SU-DHL-6 (cell line): ENCODE data around the gene SOS1.

Experiments used
- H2AFZ ChIP-seq: fragments of 200-600 bp; sonication (generic); 2 replicates; pipeline ENCODE4 v1.6.1; 2014; ENCODE audit warnings: low read depth, mild to moderate bottlenecking, moderate library complexity, mixed read lengths, antibody characterized with exemption, low read length; ENCODE audit not compliant: severe bottlenecking
- H3F3A ChIP-seq: fragments of 200-600 bp; shearing (Covaris generic); 2 replicates; pipeline ENCODE4 v1.6.0; 2016; ENCODE audit warnings: antibody characterized with exemption, mild to moderate bottlenecking; ENCODE audit not compliant: insufficient read depth
- H3K27ac ChIP-seq: fragments of 200-600 bp; sonication (generic); 2 replicates; pipeline ENCODE4 v1.5.1; 2016; ENCODE audit warnings: low read depth, mild to moderate bottlenecking, low read length, moderate library complexity, mixed read lengths
- H3K27me3 ChIP-seq: fragments of 200-600 bp; sonication (generic), shearing (Covaris generic); 2 replicates; pipeline ENCODE4 v1.6.0; 2014; ENCODE audit warnings: mild to moderate bottlenecking, low read length
- H3K36me3 ChIP-seq: fragments of 200-600 bp; sonication (generic); 2 replicates; pipeline ENCODE4 v1.6.1; 2014; ENCODE audit warnings: mild to moderate bottlenecking, low read length, mixed read lengths
- H3K4me2 ChIP-seq: fragments of 300-600, 200-600 bp; shearing (Covaris generic), sonication (generic); 2 replicates; pipeline ENCODE4 v1.6.0; 2014; ENCODE audit warnings: low read length, low read depth, mild to moderate bottlenecking; ENCODE audit not compliant: poor library complexity, severe bottlenecking
- H3K4me3 ChIP-seq: fragments of 200-600 bp; sonication (generic); 2 replicates; pipeline ENCODE4 v1.5.1; 2014; ENCODE audit warnings: antibody characterized with exemption, low read length, mild to moderate bottlenecking, mixed read lengths; ENCODE audit not compliant: insufficient read depth, poor library complexity, severe bottlenecking
- H3K79me2 ChIP-seq: fragments of 200-600 bp; sonication (generic); 2 replicates; pipeline ENCODE4 v1.6.1; 2014; ENCODE audit warnings: mild to moderate bottlenecking, low read length, moderate library complexity; ENCODE audit not compliant: insufficient read depth
- H3K9ac ChIP-seq: fragments of 200-600 bp; sonication (generic); 2 replicates; pipeline ENCODE4 v1.7.0; 2014; ENCODE audit warnings: mild to moderate bottlenecking, low read length
- H3K9me2 ChIP-seq: fragments of 200-600 bp; sonication (generic); replicated peaks from 2 replicates; pipeline ENCODE4 v1.6.1; 2014; ENCODE audit warnings: low read length; ENCODE audit not compliant: insufficient read depth
- H3K9me3 ChIP-seq: fragments of 200-600 bp; sonication (generic); 2 replicates; pipeline ENCODE4 v1.6.1; 2014; ENCODE audit warnings: low read length, mixed read lengths; ENCODE audit not compliant: insufficient read depth
- H4K20me1 ChIP-seq: fragments of 200-600 bp; sonication (generic); 2 replicates; pipeline ENCODE4 v1.6.1; 2014; ENCODE audit warnings: low read depth, mild to moderate bottlenecking, antibody characterized with exemption, low read length, moderate library complexity, mixed read lengths
- CTCF ChIP-seq: fragments of 200-600 bp; sonication (generic); IDR thresholded peaks from one replicate; pipeline ENCODE4 v1.5.1; 2017; ENCODE audit warnings: antibody characterized with exemption, mild to moderate bottlenecking, low read length, moderate library complexity; ENCODE audit not compliant: insufficient read depth, poor library complexity, severe bottlenecking
- EZH2phosphoT487 ChIP-seq: fragments of 200-600 bp; sonication (generic), shearing (Covaris generic); conservative IDR thresholded peaks from 2 replicates; pipeline ENCODE4 v1.6.1; 2018; ENCODE audit warnings: mild to moderate bottlenecking, antibody characterized with exemption, low read length, moderate library complexity, mixed read lengths

Gene SOS1

GRCh38 chr2:39080152-39080551 is 40.7 kb downstream of the SOS1 start:
- no peaks in the 10 kb centered on the region for H3K9me2 ChIP-seq
- TF ChIP-seq EZH2phosphoT487 (no peak), CTCF (no peak)
- H3K36me3 ChIP-seq: no peaks in the 10 kb centered on the region
- H3K4me2 ChIP-seq: no peak overlapping the region
- H4K20me1 ChIP-seq: peaks cover 8% of the 10 kb centered on the region; the same call in 1 of the 2 replicates
- H3K27ac ChIP-seq: no peak overlapping the region
- no peaks in the 10 kb centered on the region for H3K27me3 ChIP-seq
- no peak overlapping the region for H2AFZ ChIP-seq
- H3F3A ChIP-seq: peaks cover 7% of the 10 kb centered on the region; the same call in 1 of the 2 replicates
- H3K4me3 ChIP-seq: no peak overlapping the region
- H3K79me2 ChIP-seq: peaks cover 83% of the 10 kb centered on the region
- H3K9me3 ChIP-seq: no peaks in the 10 kb centered on the region
- no peak overlapping the region for H3K9ac ChIP-seq

- Histone ChIP-seq H3K27me3 (no peaks in the 10 kb centered on the region), H2AFZ (no peak overlapping the region), H3K9ac (no peak overlapping the region), H4K20me1 (peaks cover 5% of the 10 kb centered on the region; the same call in 1 of the 2 replicates), H3K4me3 (no peak overlapping the region), H3K4me2 (no peak overlapping the region), H3K36me3 (no peaks in the 10 kb centered on the region; the same call in 1 of the 2 replicates), H3K9me2 (no peaks in the 10 kb centered on the region), H3F3A (no peaks in the 10 kb centered on the region), H3K9me3 (no peaks in the 10 kb centered on the region), H3K79me2 (peaks cover 56% of the 10 kb centered on the region), H3K27ac (no peak overlapping the region)
- TF ChIP-seq CTCF: no peak
- no peak for TF ChIP-seq EZH2phosphoT487
Measured at GRCh38 chr2:39069890-39070465, 50.9 kb downstream of the SOS1 start.

GRCh38 chr2:39069136-39069515 is 51.7 kb downstream of the SOS1 start:
- TF ChIP-seq EZH2phosphoT487: no peak
- Histone ChIP-seq H3F3A (no peaks in the 10 kb centered on the region), H4K20me1 (peaks cover 5% of the 10 kb centered on the region; the same call in 1 of the 2 replicates), H3K4me3 (no peak overlapping the region), H3K79me2 (peaks cover 52% of the 10 kb centered on the region), H3K9me2 (no peaks in the 10 kb centered on the region), H3K9ac (no peak overlapping the region), H3K27me3 (no peaks in the 10 kb centered on the region), H3K27ac (no peak overlapping the region), H3K9me3 (no peaks in the 10 kb centered on the region), H3K4me2 (no peak overlapping the region), H3K36me3 (no peaks in the 10 kb centered on the region; the same call in 1 of the 2 replicates), H2AFZ (no peak overlapping the region)
